NCI-H345 (cell line): ENCODE results near the gene SUCLG2.

Experiments
- DNase-seq: peaks from one replicate; lab custom pipeline; 2025; lab: John Stamatoyannopoulos, UW

The SUCLG2 gene

GRCh38 chr3:67509471-67510075 is 144.8 kb downstream of the SUCLG2 start:
- no peak for DNase-seq

- no peak for DNase-seq
Measured at GRCh38 chr3:67507584-67507983, 146.8 kb downstream of the SUCLG2 start.

- DNase-seq = no peak
Measured at GRCh38 chr3:67500709-67501108, 153.7 kb downstream of the SUCLG2 start.

GRCh38 chr3:67497746-67498145 is 156.7 kb downstream of the SUCLG2 start:
- no peak for DNase-seq

- no peak for DNase-seq
Measured at GRCh38 chr3:67495751-67496150, 158.7 kb downstream of the SUCLG2 start.

- no peak for DNase-seq
Measured at GRCh38 chr3:67493808-67494207, 160.6 kb downstream of the SUCLG2 start.

GRCh38 chr3:67490658-67491057 is 163.8 kb downstream of the SUCLG2 start:
- no peak for DNase-seq

- no peak for DNase-seq
Measured at GRCh38 chr3:67489816-67490215, 164.6 kb downstream of the SUCLG2 start.

- no peak for DNase-seq
Measured at GRCh38 chr3:67487564-67488114, 166.8 kb downstream of the SUCLG2 start.

GRCh38 chr3:67486883-67487282 is 167.5 kb downstream of the SUCLG2 start:
- DNase-seq = no peak

- no peak for DNase-seq
Measured at GRCh38 chr3:67484085-67484484, 170.3 kb downstream of the SUCLG2 start.

GRCh38 chr3:67481126-67481525 is 173.3 kb downstream of the SUCLG2 start:
- DNase-seq = no peak

- no peak for DNase-seq
Measured at GRCh38 chr3:67478423-67478822, 176.0 kb downstream of the SUCLG2 start.

- DNase-seq = no peak
Measured at GRCh38 chr3:67474311-67474710, 180.1 kb downstream of the SUCLG2 start.

GRCh38 chr3:67472674-67473201 is 181.7 kb downstream of the SUCLG2 start:
- no peak for DNase-seq

- DNase-seq = no peak
Measured at GRCh38 chr3:67470207-67470606, 184.2 kb downstream of the SUCLG2 start.

- DNase-seq = no peak
Measured at GRCh38 chr3:67468511-67468910, 185.9 kb downstream of the SUCLG2 start.

GRCh38 chr3:67463656-67464055 is 190.8 kb downstream of the SUCLG2 start:
- DNase-seq = no peak

- no peak for DNase-seq
Measured at GRCh38 chr3:67462187-67462586, 192.2 kb downstream of the SUCLG2 start.

- no peak for DNase-seq
Measured at GRCh38 chr3:67461667-67462142, 192.7 kb downstream of the SUCLG2 start.

GRCh38 chr3:67460841-67461510 is 193.4 kb downstream of the SUCLG2 start:
- DNase-seq = no peak

GRCh38 chr3:67459796-67460195 is 194.6 kb downstream of the SUCLG2 start:
- DNase-seq = no peak

GRCh38 chr3:67458896-67459530 is 195.4 kb downstream of the SUCLG2 start:
- DNase-seq = no peak
